Right lobe of liver (tissue), 6 donors: ENCODE measurements around the gene UCP1. TPM values are rescaled to one million over a fixed set of nuclear protein-coding genes. Genes with fewer than 3 reads are reported as not detected.

Source experiments
- ATAC-seq, 4 donors: fragments of 200-7000 bp; cut with Tn5 transposase; one replicate each; pipeline ENCODE4 v1.9.1; 2020; ENCODE audit warnings: mild to moderate bottlenecking in 4 of 4, moderate library complexity in 4 of 4
- DNase-seq, 3 donors: peaks; one replicate each; pipeline ENCODE4 v3.0.0-alpha.2; 2020
- H3K27ac ChIP-seq, 3 donors: fragments of 200-600 bp; one replicate each; pipeline ENCODE4 v1.8.0; 2022
- H3K27me3 ChIP-seq, 2 donors: fragments of 200-600 bp; one replicate each; pipeline ENCODE4 v1.8.0; 2022
- H3K36me3 ChIP-seq, 4 donors: fragments of 200-600 bp; sonication (generic) in 1 of 4; one replicate each; pipeline versions ENCODE4 v1.5.1 to v1.8.0; 2017 to 2022; ENCODE audit warnings: control low read depth in 1 of 4
- H3K4me1 ChIP-seq, 4 donors: fragments of 200-600 bp; sonication (generic) in 1 of 4; one replicate each; pipeline versions ENCODE4 v1.5.1 to v1.8.0; 2017 to 2022; ENCODE audit warnings: control low read depth in 1 of 4
- H3K4me3 ChIP-seq, 3 donors: fragments of 200-600 bp; one replicate each; pipeline ENCODE4 v1.8.0; 2022
- H3K9me3 ChIP-seq, 4 donors: fragments of 200-600 bp; sonication (generic) in 1 of 4; one replicate each; pipeline versions ENCODE4 v1.5.1 to v1.8.0; 2017 to 2022; ENCODE audit warnings: control low read depth in 1 of 4
- POLR2A ChIP-seq: fragments of 450-650 bp; IDR thresholded peaks from one replicate; pipeline ENCODE4 v1.6.1; 2017; ENCODE audit warnings: antibody characterized with exemption, mild to moderate bottlenecking
- WGBS: methylation state at CpG from one replicate; pipeline ENCODE4 v1.1.6; 2018; ENCODE audit warnings: low coverage, low lambda C conversion rate; ENCODE audit not compliant: insufficient coverage; ENCODE audit errors: missing lambda C conversion rate; 5-methylcytosine and 5-hydroxymethylcytosine counted together
- intact Hi-C, 2 donors: fragments of 100-400 bp; cut with DNase I; formaldehyde crosslinking; loops; one replicate each; pipeline versions ENCODE4 v1.11.2 to v1.14.1; 2022
- total RNA-seq, 6 experiments: library from RNA; depleted of rRNA in 2 of 6; stranded (reverse); fragments of >200 nt in 2 of 6; fragmentation: NEBNext Ultra II Directional in 3 of 6; extraction: Animal tissue kit (Norgen Biotek cat#: 25700) in 3 of 6; gene quantifications; one replicate each; pipeline versions ENCODE4 v1.1.0 to v1.2.4, GENCODE V29; 2016 to 2023
- TF ChIP-seq, protein P1 (sequence below), 4 donors: fragments of 200-600 bp in 3 of 4; fragments of 450-650 bp in 1 of 4; IDR thresholded peaks; one replicate each; pipeline versions ENCODE4 v1.5.1 to v1.8.0; 2016 to 2022; ENCODE audit warnings: antibody characterized with exemption in 4 of 4, mild to moderate bottlenecking in 2 of 4
- donor health status: DM: no; HTN: yes; CAD: no.
- donor health status: DM: no; HTN: no; CAD: no.
- donor health status: DM: no; HTN: no; CAD: no.
- donor health status: DM: no; HTN: yes; CAD: no.
- donor health status: DM: no; HTN: yes; CAD: no.

Gene UCP1
- total RNA-seq, 6 experiments from 2014 or later: not detected

GRCh38 chr4:140581078-140581477 lies 12.3 kb upstream of the UCP1 start:
- intact Hi-C loops: no loop called here
- H3K4me3 ChIP-seq: no peak overlapping the region
- H3K4me1 ChIP-seq: no peaks in the 10 kb centered on the region
- H3K27ac ChIP-seq: no peak overlapping the region
- no peaks in the 10 kb centered on the region for H3K27me3 ChIP-seq
- H3K36me3 ChIP-seq: no peaks in the 10 kb centered on the region
- no peak for ATAC-seq
- TF ChIP-seq, protein P1, sequence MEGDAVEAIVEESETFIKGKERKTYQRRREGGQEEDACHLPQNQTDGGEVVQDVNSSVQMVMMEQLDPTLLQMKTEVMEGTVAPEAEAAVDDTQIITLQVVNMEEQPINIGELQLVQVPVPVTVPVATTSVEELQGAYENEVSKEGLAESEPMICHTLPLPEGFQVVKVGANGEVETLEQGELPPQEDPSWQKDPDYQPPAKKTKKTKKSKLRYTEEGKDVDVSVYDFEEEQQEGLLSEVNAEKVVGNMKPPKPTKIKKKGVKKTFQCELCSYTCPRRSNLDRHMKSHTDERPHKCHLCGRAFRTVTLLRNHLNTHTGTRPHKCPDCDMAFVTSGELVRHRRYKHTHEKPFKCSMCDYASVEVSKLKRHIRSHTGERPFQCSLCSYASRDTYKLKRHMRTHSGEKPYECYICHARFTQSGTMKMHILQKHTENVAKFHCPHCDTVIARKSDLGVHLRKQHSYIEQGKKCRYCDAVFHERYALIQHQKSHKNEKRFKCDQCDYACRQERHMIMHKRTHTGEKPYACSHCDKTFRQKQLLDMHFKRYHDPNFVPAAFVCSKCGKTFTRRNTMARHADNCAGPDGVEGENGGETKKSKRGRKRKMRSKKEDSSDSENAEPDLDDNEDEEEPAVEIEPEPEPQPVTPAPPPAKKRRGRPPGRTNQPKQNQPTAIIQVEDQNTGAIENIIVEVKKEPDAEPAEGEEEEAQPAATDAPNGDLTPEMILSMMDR (IDR thresholded peaks at IDR 0.05): no peak
- TF ChIP-seq POLR2A: no peak
- WGBS: 38% methylated on average over 3 of the region's 3 CpGs
- no peaks in the 10 kb centered on the region for H3K9me3 ChIP-seq
- no peak for DNase-seq

DNA sequence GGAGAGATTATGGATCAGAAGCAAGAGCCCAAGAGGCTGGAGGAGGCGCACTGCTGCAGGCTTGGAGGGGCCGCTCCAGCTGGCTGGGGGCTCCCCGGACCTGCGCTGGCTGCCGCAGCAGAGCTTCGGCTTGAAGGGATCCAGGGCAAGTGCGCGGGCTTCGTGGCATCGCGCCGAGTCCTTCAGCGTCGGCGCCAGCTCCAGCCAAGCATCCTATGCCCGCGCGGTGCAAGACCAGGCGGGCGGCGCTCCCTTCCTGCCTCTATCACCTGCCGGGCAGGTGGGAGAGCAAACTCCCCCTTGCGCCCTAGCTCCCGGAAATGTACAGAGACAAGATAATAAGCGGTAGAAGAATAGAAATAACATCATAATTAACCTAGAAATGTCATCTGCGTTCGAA lies 10.5 kb upstream of the UCP1 start:
- no peaks in the 10 kb centered on the region for H3K36me3 ChIP-seq
- H3K27ac ChIP-seq: no peak overlapping the region
- intact Hi-C loops: no loop called here
- no peaks in the 10 kb centered on the region for H3K27me3 ChIP-seq
- H3K9me3 ChIP-seq: no peaks in the 10 kb centered on the region
- H3K4me1 ChIP-seq: no peaks in the 10 kb centered on the region
- H3K4me3 ChIP-seq: no peak overlapping the region
- DNase-seq: no peak
- TF ChIP-seq, protein P1 (IDR thresholded peaks at IDR 0.05): no peak
- TF ChIP-seq POLR2A: no peak
- ATAC-seq: peak in 2 of 4 donors; percentile 18 to 23
- WGBS: 12% methylated on average over 14 of the region's 27 CpGs

GRCh38 chr4:140575489-140575888 lies 6.7 kb upstream of the UCP1 start:
- intact Hi-C loops: no loop called here
- no peak for ATAC-seq

DNA sequence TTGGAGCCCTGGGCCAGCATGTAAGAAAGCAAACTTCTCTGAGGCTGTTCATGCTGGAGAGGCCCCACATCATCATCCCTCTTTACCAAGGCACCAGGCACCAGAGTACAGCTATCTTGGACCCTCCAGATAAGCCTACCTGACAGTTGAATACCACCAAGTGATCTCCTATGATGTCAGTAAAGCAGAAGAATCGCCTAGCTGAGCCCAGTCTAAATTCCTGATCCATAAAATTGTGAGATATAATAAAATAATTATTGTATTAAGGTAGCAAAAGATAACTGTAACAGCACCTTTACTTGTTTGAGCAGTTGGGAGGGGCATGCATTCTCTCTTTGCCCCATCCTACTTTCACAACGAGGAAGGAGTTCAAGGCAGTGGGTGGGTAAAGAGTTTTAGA lies 2.9 kb upstream of the UCP1 start:
- no peak for ATAC-seq
- H3K4me1 ChIP-seq: peaks cover 0 to 15% (median 3%) of the 10 kb centered on the region in 4 donors
- no peak overlapping the region for H3K27ac ChIP-seq
- H3K4me3 ChIP-seq: no peak overlapping the region
- TF ChIP-seq, protein P1 (IDR thresholded peaks at IDR 0.05): no peak
- no peak for TF ChIP-seq POLR2A
- DNase-seq: no peak
- H3K36me3 ChIP-seq: no peaks in the 10 kb centered on the region
- intact Hi-C loops: no loop called here
- no peaks in the 10 kb centered on the region for H3K9me3 ChIP-seq
- peaks cover 0 to 19% of the 10 kb centered on the region in 2 donors for H3K27me3 ChIP-seq
- WGBS: 76% methylated on average over 2 of the region's 2 CpGs

More at GRCh38 chr4:140575489-140575888, 6.7 kb upstream of the UCP1 start:
- no peak overlapping the region for H3K4me3 ChIP-seq
- 49% methylated on average over 4 of the region's 4 CpGs for WGBS
- no peak for TF ChIP-seq POLR2A
- TF ChIP-seq, protein P1 (IDR thresholded peaks at IDR 0.05): no peak
- no peak for DNase-seq
- H3K36me3 ChIP-seq: no peaks in the 10 kb centered on the region
- H3K9me3 ChIP-seq: no peaks in the 10 kb centered on the region
- H3K27ac ChIP-seq: no peak overlapping the region
- H3K27me3 ChIP-seq: no peaks in the 10 kb centered on the region
- no peaks in the 10 kb centered on the region for H3K4me1 ChIP-seq

- 43% methylated on average over 6 of the region's 7 CpGs for WGBS
- Histone ChIP-seq H3K4me1 (peaks cover 0 to 15% (median 3%) of the 10 kb centered on the region in 4 donors), H3K27me3 (peaks cover 0 to 19% of the 10 kb centered on the region in 2 donors), H3K36me3 (no peaks in the 10 kb centered on the region), H3K27ac (no peak overlapping the region), H3K9me3 (no peaks in the 10 kb centered on the region), H3K4me3 (peak overlapping the region; percentile 42 to 52 (median 47))
- TF ChIP-seq POLR2A: no peak
- TF ChIP-seq, protein P1 (IDR thresholded peaks at IDR 0.05): no peak
- no peak for DNase-seq
- no peak for ATAC-seq
- intact Hi-C loops: no loop called here
These were observed 512 bp upstream of the UCP1 start for GRCh38 chr4:140569307-140569638.
